ENCODE measurements around the gene OPCML. TPM values are rescaled to one million over a fixed set of nuclear protein-coding genes. Genes with fewer than 3 reads are reported as not detected.

The OPCML gene
- total RNA-seq, 1 donor from 2014 or later: not detected

GRCh38 chr11:132430429-132431062 lies 1101.8 kb downstream of the OPCML start:
- no peaks in the 10 kb centered on the region for H3K36me3 ChIP-seq
- no peaks in the 10 kb centered on the region for H3K4me1 ChIP-seq
- no peak overlapping the region for H3K27ac ChIP-seq
- no peaks in the 10 kb centered on the region for H3K9me3 ChIP-seq
- intact Hi-C loops (cut with DNase I): no loop called here
- TF ChIP-seq POLR2A (IDR thresholded peaks at IDR 0.05): no peak
- TF ChIP-seq, protein P1, sequence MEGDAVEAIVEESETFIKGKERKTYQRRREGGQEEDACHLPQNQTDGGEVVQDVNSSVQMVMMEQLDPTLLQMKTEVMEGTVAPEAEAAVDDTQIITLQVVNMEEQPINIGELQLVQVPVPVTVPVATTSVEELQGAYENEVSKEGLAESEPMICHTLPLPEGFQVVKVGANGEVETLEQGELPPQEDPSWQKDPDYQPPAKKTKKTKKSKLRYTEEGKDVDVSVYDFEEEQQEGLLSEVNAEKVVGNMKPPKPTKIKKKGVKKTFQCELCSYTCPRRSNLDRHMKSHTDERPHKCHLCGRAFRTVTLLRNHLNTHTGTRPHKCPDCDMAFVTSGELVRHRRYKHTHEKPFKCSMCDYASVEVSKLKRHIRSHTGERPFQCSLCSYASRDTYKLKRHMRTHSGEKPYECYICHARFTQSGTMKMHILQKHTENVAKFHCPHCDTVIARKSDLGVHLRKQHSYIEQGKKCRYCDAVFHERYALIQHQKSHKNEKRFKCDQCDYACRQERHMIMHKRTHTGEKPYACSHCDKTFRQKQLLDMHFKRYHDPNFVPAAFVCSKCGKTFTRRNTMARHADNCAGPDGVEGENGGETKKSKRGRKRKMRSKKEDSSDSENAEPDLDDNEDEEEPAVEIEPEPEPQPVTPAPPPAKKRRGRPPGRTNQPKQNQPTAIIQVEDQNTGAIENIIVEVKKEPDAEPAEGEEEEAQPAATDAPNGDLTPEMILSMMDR (IDR thresholded peaks at IDR 0.05): no peak
- TF ChIP-seq POLR2AphosphoS5 (IDR thresholded peaks at IDR 0.05; ENCODE audit: insufficient read depth in 1 of 2, low read depth in 1 of 2): no peak
- H3K4me3 ChIP-seq: no peak overlapping the region
- H3K27me3 ChIP-seq: no peaks in the 10 kb centered on the region
- no peak for DNase-seq (ENCODE audit: extremely low spot score in 2 of 2)

GRCh38 chr11:132429685-132430084 lies 1102.6 kb downstream of the OPCML start:
- H3K36me3 ChIP-seq: no peaks in the 10 kb centered on the region
- no peak overlapping the region for H3K4me3 ChIP-seq
- TF ChIP-seq, protein P1 (IDR thresholded peaks at IDR 0.05): no peak
- TF ChIP-seq POLR2A (IDR thresholded peaks at IDR 0.05): no peak
- TF ChIP-seq POLR2AphosphoS5 (IDR thresholded peaks at IDR 0.05; ENCODE audit: insufficient read depth in 1 of 2, low read depth in 1 of 2): no peak
- DNase-seq (ENCODE audit: extremely low spot score in 2 of 2): no peak
- H3K9me3 ChIP-seq: no peaks in the 10 kb centered on the region
- no peaks in the 10 kb centered on the region for H3K4me1 ChIP-seq
- no peak overlapping the region for H3K27ac ChIP-seq
- intact Hi-C loops (cut with DNase I): no loop called here
- no peaks in the 10 kb centered on the region for H3K27me3 ChIP-seq

DNA sequence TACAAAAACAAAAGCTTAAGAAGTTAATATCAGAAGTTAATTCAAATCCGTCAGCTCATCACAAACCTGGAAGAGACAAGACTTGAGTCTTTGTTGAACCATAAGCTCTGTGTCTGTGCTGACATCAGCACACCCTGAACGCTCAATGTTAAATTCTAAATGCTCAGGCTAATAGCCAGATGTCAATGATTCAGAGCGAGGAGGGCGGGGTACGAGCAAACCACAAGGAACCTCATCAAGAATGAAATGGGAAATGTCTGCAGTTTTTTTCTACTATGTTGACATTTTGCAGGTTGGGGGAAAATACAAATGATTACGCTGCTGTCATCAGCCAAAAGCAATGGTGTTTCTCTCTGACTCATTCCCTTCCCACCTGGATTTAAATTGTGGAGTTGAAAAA lies 1104.7 kb downstream of the OPCML start:
- Histone ChIP-seq H3K9me3 (no peaks in the 10 kb centered on the region), H3K4me1 (no peaks in the 10 kb centered on the region), H3K36me3 (no peaks in the 10 kb centered on the region), H3K4me3 (no peak overlapping the region), H3K27me3 (no peaks in the 10 kb centered on the region), H3K27ac (no peak overlapping the region)
- no peak for TF ChIP-seq POLR2AphosphoS5 (IDR thresholded peaks at IDR 0.05; ENCODE audit: insufficient read depth in 1 of 2, low read depth in 1 of 2)
- TF ChIP-seq, protein P1 (IDR thresholded peaks at IDR 0.05): no peak
- TF ChIP-seq POLR2A (IDR thresholded peaks at IDR 0.05): no peak
- intact Hi-C loops (cut with DNase I): no loop called here
- DNase-seq (ENCODE audit: extremely low spot score in 2 of 2): no peak

DNA sequence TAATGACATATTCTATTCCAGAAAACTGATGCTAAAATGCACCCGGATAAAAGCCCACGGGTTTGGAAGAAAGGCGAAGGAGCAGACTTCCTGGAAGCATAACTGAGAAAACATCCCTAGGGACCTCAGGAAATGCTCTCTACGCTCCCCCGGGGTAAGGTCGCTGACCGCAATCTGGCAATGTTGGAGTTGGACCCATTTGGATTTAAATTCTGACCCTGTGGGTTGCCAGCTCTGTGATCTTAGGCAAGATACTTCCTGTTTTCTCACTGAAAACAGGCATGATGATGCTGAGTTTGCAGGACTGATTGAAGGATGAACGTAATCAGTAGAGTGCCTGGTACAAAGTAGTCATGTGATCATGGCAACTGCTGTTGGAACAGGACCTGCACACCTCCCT lies 1107.9 kb downstream of the OPCML start:
- Histone ChIP-seq H3K27me3 (no peaks in the 10 kb centered on the region), H3K9me3 (no peaks in the 10 kb centered on the region), H3K4me1 (no peaks in the 10 kb centered on the region), H3K36me3 (no peaks in the 10 kb centered on the region), H3K27ac (no peak overlapping the region), H3K4me3 (no peak overlapping the region)
- DNase-seq (ENCODE audit: extremely low spot score in 2 of 2): no peak
- TF ChIP-seq, protein P1 (IDR thresholded peaks at IDR 0.05): no peak
- no peak for TF ChIP-seq POLR2A (IDR thresholded peaks at IDR 0.05)
- no peak for TF ChIP-seq POLR2AphosphoS5 (IDR thresholded peaks at IDR 0.05; ENCODE audit: insufficient read depth in 1 of 2, low read depth in 1 of 2)
- intact Hi-C loops (cut with DNase I): no loop called here

- Histone ChIP-seq H3K27me3 (no peaks in the 10 kb centered on the region), H3K4me1 (no peaks in the 10 kb centered on the region), H3K9me3 (no peaks in the 10 kb centered on the region), H3K36me3 (no peaks in the 10 kb centered on the region), H3K27ac (no peak overlapping the region), H3K4me3 (no peak overlapping the region)
- TF ChIP-seq, protein P1 (IDR thresholded peaks at IDR 0.05): no peak
- TF ChIP-seq POLR2AphosphoS5 (IDR thresholded peaks at IDR 0.05; ENCODE audit: insufficient read depth in 1 of 2, low read depth in 1 of 2) (no peak), POLR2A (IDR thresholded peaks at IDR 0.05) (no peak)
- no peak for DNase-seq (ENCODE audit: extremely low spot score in 2 of 2)
- intact Hi-C loops (cut with DNase I): no loop called here
These were observed 1109.0 kb downstream of the OPCML start for GRCh38 chr11:132423266-132423665.

All from vagina (tissue), 2 donors.